HG03060 (cell line): ENCODE data around the gene PACRGL.
"Not testable (repeated sequence)": the region's sequence is repeated elsewhere in the genome, so short reads cannot be mapped to it uniquely, and the experiment has no call there.

Source experiments
- ATAC-seq: cut with Tn5 transposase; IDR thresholded peaks from one replicate; pipeline ENCODE4 v1.9.1; 2021; ENCODE audit warnings: low read depth, moderate number of reproducible peaks; ENCODE audit not compliant: unreplicated experiment

PACRGL gene

DNA sequence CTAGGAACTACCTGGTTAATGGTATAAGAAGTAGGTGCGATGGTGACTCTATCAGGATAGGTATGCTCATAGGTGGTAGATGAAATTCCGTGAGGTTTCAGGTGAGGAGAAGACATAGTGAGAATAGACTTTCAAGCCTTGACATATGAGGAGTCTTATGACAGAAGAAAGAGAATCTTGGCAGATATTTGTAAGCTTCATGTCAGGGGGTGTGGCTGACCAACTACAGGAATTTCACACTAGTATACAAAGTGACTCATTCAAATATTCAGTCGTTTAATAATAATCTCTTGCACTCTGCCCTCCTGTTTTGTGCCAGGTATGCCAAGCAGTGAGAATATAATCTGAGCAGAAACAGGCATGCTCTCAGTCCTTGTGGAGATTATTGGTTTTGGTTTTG lies 22.8 kb downstream of the PACRGL start:
- ATAC-seq, result no peak

DNA sequence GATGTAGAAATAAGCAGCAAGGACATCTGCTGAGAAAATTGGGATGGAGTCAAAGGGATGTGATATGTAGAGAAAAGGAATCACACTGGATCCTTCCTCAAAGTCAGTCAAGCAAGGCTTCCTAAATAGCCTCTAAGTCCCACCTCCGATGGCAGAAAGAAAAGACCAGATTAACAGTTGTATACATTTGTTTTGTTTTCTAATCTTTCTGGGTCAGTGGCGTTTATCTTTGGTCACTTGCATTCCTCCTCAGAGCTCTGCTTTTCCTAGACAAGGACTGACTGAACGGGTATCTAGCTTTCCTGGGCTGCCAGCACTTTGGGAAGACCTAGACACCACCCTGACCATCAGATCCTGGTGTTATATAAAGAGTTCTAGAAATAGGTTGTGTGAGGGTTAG lies 23.2 kb downstream of the PACRGL start:
- ATAC-seq, result no peak

DNA sequence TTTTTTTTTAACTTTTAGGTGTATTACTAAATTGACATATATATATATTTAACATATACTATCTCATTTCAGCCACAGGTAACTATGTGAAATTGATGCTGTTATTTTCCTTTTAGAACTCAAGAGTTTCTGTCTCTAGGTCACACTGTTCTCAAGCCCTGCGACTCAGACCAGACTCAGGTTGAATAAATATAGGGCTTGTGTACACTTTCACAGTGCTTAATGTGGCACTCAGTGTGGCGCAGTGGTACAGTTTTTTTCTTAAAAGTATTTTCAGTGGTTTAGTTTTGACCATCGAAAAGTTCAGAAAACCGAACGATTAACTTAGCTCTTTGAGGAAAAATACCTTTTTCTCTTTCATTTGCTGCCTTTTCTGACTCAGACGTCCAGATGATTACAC lies 24.7 kb downstream of the PACRGL start:
- ATAC-seq, result no peak

DNA sequence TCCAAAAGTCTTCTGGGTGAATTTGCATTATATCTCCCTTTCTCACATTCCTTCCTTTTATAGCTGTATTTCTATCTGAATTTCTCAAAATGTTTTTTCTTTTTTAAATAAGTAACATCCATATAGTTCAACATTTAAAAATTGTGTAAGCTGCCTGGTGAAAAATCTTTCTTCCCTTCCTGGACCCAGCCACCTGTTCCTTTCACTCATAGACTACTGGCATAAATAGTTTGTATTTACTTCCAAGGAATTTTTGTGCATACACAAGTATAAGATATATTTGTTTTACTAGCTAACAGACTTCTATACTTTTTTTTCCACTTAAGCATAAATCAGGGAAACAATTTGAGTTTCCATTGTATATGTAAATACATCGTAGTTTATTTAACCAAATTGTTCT lies 35.7 kb downstream of the PACRGL start:
- ATAC-seq, result no peak

DNA sequence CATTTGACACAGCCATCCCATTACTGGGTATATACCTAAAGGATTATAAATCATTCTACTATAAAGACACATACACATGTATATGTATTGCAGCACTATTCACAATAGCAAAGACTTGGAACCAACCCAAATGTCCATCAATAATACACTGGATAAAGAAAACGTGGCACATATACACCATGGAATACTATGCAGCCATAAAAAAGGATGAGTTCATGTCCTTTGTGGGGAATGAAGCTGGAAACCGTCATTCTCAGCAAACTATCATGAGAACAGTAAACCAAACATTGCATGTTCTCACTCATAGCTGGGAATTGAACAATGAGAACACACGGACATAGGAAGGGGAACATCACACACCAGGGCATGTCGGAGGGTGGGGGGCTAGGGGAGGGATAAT lies 45.7 kb downstream of the PACRGL start:
- ATAC-seq, result not testable (repeated sequence)

DNA sequence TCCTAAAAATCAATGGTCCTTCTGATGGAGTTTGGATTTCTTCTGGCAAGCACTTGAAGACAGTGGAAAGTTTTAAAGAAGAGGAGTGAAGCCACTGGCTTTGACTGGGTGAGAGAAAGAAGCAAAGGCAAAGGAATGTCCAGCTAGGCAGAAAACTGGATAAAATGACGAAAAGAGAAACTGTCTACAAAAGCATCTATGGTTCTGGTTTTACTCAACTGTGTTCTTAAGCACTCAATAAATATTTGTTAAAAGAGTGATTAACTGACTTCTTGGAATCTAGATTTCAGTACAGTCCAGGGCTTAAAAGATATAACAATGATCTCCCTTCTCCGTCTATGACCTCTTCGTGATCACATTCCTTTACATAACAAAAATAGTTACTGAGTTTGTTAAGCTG lies 52.4 kb downstream of the PACRGL start:
- ATAC-seq, result no peak

DNA sequence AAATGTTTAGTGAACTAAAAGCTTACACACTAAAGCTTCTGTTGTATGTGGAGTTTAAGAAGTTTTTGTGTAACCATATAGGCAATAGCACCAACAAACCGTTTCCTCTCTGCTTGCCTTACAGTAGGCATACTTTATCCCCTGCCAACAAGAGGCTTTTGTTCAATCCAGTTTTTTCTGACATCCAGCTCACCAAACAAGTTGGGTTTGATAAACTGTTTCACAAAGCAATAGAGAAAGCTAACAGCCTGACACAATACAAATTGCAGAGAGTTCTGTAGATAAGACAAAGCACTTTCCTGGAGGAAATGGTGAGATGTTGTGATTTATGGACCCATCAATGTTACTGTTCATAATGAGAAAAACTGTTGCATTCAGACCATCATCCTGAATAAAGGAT lies 53.8 kb downstream of the PACRGL start:
- no peak for ATAC-seq

DNA sequence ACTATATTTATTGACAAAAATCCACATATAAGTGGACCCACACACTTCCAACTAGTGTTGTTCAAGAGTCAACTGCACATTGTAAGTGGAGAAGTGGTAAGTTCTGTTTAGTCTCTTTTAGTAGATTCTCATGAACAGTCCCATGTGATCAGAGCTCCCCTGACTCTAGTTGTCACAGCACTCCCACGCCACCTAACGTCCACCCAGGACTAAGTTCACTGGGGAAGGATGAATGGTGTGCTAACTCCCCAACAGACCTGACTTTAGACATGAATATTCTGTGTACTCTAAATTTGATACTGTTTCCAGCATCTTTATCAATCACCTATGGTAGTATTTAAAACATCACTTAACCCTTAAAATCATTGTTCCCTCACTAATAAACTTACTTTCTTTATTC lies 59.8 kb downstream of the PACRGL start:
- ATAC-seq, result no peak

DNA sequence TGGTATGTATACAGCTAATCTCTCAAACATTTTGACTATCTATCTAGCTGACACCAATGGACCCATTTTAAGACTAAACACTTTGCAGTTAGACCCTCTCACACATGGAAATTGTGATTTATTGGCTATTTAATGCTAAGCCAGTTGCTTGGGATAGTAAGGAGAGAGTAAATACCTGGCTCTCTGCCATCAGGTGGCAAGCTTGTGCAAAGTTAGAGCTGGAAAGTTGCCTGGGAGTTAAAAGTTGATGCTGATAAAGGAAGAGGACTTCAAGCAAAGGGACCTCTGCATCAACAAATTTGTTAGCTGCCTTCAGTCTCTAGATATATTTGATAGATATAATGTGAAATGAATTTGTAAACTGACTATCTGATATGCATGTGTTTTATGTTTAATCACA lies 61.1 kb downstream of the PACRGL start:
- ATAC-seq, result no peak

DNA sequence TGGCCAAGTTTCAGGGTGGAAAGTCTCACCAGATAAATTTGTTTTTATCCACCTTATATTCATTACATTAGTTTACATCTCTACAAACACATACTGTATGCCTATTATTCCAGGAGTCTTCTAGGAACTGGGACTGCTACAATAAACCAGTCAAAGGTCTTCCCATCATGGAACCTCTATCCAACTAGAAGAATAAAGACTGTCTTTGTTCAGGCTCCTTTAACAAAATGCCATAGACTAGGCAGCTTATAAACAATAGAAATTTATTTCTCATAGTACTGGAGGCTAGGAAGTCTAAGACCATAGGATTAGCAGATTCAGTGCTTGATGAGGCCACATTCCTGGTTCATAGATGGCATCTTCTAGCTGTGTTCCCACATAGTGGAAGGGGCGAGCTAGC lies 61.6 kb downstream of the PACRGL start:
- no peak for ATAC-seq

DNA sequence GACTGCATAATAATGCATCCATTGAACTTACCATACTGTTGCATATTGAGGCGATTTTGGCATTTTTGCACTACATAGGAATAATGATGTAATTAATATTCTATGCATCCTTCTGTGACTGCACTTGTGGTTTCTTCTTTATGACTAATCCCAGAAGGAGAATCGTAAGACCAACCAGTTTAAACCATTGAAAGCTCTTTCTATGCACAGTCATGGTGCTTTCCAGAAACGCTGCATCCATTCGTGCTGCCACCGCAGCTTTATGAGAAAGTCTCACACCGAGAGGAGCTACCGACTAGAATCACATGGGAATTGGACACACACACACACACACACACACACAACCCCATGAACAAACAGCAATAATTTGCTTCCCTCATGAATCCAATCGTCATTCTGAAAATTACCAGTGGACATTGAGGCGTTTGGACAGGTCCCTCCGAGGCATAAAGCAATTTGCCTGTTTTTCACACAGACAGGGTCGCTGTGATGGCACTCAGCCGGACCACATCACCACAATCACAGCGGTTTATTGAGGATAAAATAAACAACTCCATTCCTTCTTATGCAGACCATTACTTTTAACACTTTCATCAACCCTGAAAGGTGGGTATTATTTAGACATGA lies 64.2 kb downstream of the PACRGL start:
- no peak for ATAC-seq

DNA sequence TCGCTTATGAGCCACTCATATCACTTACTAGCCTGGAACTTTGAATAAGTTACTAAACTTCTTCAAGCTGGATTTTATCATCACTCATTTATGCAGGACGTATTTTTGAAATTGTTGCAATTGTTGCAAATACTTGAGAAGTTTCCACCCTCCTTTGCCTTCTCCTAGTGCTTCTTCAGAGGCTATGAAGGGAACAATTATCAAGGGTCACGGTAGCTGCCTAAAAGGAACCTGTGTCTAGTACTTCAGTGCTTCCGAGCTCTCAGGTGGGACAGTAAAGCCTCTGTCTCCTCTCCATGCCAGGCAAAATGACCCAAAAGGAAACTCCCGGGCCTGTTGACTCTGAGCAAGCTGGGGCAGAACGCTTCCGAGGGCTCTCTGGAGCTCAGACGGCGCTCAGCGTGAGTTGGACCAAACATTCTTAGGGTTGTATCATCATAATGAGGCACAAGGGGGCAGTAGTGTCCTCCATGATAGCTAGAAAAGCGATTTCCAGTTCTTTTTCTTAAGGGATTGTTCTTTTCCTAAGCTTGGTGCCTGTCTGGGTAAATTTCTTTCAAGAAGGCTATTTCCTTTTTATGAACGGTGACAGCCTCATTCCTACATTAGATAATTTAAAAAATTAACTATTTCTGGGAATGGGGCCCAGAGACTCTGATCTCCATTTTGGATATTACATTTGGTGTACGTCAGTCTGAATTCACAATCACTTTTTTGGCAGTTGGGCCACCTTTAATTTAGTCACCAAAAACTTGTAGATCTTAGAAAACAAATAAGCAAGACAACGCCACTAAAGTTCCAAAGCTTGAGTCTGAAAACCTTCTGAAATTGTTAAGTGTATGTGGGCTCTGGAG lies 73.1 kb downstream of the PACRGL start:
- ATAC-seq, result no peak

DNA sequence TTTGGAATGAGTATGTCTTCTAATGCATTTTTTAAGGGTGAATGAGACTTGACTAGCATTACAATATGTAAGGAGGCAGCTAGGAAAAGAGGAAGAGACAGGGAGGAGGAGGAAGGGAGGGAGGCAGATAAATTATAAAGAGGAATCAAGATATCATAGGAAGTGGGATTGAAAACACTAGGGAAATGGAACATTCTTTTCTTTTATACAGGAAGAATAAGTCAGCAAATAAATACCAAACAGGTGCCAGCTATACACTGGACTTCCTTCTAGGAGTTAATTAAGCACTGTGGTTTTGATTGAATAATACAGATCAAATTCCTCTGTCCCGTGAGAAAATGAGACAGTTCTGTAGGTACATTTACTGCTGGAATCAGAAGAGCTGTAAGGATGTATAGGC lies 78.6 kb downstream of the PACRGL start:
- no peak for ATAC-seq

DNA sequence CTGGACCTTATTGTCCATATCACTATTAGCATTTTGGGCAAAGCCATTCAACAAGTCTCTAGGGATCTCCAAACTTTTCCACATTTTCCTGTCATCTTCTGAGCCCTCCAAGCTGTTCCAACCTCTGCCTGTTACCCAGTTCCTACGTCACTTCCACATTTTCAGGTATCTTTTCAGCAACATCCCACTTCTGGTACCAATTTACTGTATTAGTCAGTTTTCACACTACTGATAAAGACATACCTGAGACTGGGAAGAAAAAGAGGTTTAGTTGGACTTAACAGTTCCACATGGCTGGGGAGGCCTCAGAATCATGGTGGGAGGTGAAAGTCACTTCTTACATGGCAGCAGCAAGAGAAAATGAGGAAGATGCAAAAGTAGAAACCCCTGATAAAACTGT lies 82.9 kb downstream of the PACRGL start:
- ATAC-seq, result not testable (repeated sequence)

DNA sequence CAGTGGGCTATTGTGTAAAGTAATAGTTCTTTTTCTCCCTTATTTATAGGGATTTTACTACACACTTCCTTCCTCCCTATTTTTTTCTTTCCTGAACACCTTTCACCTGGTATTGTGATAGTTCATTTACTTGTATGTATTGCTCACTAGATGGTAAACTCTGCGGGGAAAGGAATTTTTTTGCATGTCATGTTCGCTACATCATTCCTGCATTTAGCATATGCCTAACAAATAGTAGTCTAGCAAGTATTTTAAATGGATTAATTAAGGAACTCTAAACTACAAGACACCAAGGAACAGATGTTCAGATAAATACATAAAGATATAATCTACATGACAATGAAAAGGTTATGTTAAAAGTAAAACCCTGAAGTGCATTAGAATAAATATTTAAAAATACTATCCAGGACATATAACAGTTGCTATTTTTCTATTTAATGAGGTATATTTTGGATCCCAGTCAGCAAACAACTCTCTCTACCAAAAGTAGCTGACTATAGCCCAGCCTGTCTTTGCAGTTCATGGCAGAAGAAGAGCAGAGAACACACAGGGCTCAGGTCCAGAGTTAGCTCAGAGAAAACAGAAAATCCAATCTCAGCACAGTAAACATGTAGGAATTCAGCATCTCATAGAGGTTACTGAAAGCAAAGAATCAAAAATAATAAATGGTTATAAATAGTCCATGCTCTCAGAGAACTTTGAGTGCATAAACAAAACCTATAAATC lies 87.8 kb downstream of the PACRGL start:
- ATAC-seq, result no peak
